Tibial nerve (tissue), 4 donors: ENCODE measurements around the gene HAO1.

Source experiments
- CTCF ChIP-seq, 5 experiments: fragments of 200-600 bp in 3 of 5; fragments of 450-650 bp in 2 of 5; sonication (generic) in 3 of 5; IDR thresholded peaks; one replicate each; pipeline ENCODE4 v1.5.1; 2016 to 2019; ENCODE audit warnings: antibody characterized with exemption in 5 of 5, mild to moderate bottlenecking in 3 of 5, moderate library complexity in 2 of 5
- EP300 ChIP-seq, 2 donors: sonication (generic); formaldehyde crosslinking; IDR thresholded peaks; one replicate each; pipeline ENCODE4 v1.6.1; 2017; ENCODE audit warnings: antibody characterized with exemption in 2 of 2, mild to moderate bottlenecking in 1 of 2
- POLR2A ChIP-seq, 2 donors: fragments of 450-650 bp; IDR thresholded peaks; one replicate each; pipeline ENCODE4 v1.6.1; 2017; ENCODE audit warnings: antibody characterized with exemption in 2 of 2, mild to moderate bottlenecking in 2 of 2, moderate library complexity in 2 of 2

DNA sequence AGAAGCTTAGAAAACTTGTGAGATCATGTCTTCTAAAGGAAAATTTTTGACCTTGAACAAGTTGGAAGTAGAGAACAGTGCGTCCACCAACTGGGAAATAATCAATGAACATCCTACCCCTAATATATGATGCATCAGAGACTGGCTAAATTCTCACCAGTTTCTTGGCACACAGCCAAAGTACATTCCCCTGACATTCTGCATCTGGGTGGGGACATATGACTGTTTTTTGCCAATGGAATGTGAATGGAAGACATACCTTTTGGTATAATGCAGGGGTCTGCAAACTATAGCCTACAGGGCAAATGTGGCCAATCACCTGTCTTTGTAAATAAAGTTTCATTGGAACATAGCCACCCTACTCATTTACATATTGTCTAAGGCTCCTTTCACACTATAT is 84.7 kb downstream of the HAO1 start:
- TF ChIP-seq CTCF (IDR thresholded peaks at IDR 0.05) (no peak), POLR2A (IDR thresholded peaks at IDR 0.05) (no peak), EP300 (IDR thresholded peaks at IDR 0.05) (no peak)
